ENCODE measurements around the gene FBXO38.

Gene FBXO38

GRCh38 chr5:148378670-148379069 lies 5.1 kb upstream of the FBXO38 start:
- H3K36me3 ChIP-seq, result peaks cover 0 to 22% (median 7%) of the 10 kb centered on the region in 11 experiments; a peak in 12 of 22 replicates
- H3K4me2 ChIP-seq, result no peak overlapping the region
- H3K4me3 ChIP-seq, result peak overlapping the region in 1 of 10 experiments; percentile 3; a peak in 1 of 20 replicates
- no peak overlapping the region for H3K9ac ChIP-seq
- H3K9me3 ChIP-seq (replicated peaks in 1 of 11), result peaks cover 11 to 25% (median 18%) of the 10 kb centered on the region in 11 experiments
- peaks cover 6 to 46% (median 11%) of the 10 kb centered on the region in 10 experiments; a peak in 19 of 20 replicates for H3K4me1 ChIP-seq
- no peaks in the 10 kb centered on the region for H3K27me3 ChIP-seq
- 0 out of 22 replicates have a peak, but pooled peaks of 1 of the 11 experiments have one; percentile 11 for TF ChIP-seq Cebpa-rat (IDR thresholded peaks at IDR 0.05)
- peak overlapping the region in 1 of 11 experiments; percentile 17; a peak in 2 of 22 replicates for H3K27ac ChIP-seq
- no peaks in the 10 kb centered on the region for H4K20me1 ChIP-seq

DNA sequence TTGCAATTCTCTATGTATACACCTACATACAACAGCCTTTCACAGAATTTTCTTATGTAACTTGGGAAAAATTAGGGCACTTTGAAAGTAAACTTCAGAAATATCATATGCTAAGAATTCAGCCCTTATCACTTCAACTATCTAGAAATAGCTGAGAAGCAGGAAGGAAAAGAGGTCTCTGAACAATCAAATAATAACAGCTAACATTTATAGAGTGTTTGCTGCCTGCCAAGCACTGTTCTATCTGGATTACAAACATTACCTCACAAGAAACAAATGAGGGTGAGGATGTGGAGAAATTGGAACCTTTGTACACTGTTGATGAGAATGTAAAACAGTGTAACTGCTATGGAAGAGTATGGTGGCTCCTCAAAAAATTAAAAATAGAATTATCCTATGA lies 4.4 kb upstream of the FBXO38 start:
- no peak for TF ChIP-seq Cebpa-rat (IDR thresholded peaks at IDR 0.05)
- Histone ChIP-seq H3K36me3 (peaks cover 0 to 22% (median 7%) of the 10 kb centered on the region in 11 experiments; a peak in 12 of 22 replicates), H3K4me2 (no peak overlapping the region; a peak in 1 of 22 replicates), H4K20me1 (no peaks in the 10 kb centered on the region), H3K4me3 (no peak overlapping the region), H3K27ac (peak overlapping the region in 3 of 11 experiments; percentile 5 to 17 (median 10); a peak in 2 of 22 replicates), H3K9ac (no peak overlapping the region), H3K27me3 (no peaks in the 10 kb centered on the region), H3K9me3 (replicated peaks in 1 of 11) (peaks cover 11 to 25% (median 18%) of the 10 kb centered on the region in 11 experiments), H3K4me1 (peaks cover 6 to 45% (median 11%) of the 10 kb centered on the region in 10 experiments; a peak in 19 of 20 replicates)

DNA sequence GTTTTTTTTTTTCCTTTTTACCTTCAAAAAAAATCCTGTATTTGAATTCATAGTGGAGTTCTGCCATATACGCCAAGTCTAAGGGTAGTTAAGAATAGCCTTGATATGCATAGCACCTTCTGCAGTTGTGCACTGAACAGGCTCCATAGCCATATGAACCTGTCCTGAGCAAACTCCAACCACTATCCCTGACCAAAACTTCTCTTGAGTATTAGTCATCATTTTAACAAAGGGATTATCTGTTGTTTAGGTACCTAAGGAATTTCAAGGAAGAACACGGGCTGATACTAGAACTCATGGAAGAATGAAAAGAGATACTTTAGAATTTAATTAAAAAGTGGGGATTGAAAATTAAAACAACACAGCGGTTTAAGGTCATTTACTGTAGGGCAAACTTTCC lies 1.9 kb upstream of the FBXO38 start:
- H3K9ac ChIP-seq, result no peak overlapping the region
- TF ChIP-seq Cebpa-rat (IDR thresholded peaks at IDR 0.05), result no peak
- H3K27me3 ChIP-seq, result no peaks in the 10 kb centered on the region
- peaks cover 29 to 61% (median 33%) of the 10 kb centered on the region in 10 experiments for H3K4me1 ChIP-seq
- H3K36me3 ChIP-seq, result peaks cover under 1 to 21% (median 14%) of the 10 kb centered on the region in 11 experiments; a peak in 16 of 22 replicates
- peaks cover 0 to 14% (median 0%) of the 10 kb centered on the region in 11 experiments; a peak in 5 of 22 replicates for H4K20me1 ChIP-seq
- H3K9me3 ChIP-seq (replicated peaks in 1 of 11), result peaks cover 11 to 25% (median 18%) of the 10 kb centered on the region in 11 experiments
- no peak overlapping the region for H3K27ac ChIP-seq
- peak overlapping the region in 3 of 11 experiments; percentile 81 to 99 (median 94); a peak in 7 of 22 replicates for H3K4me2 ChIP-seq
- H3K4me3 ChIP-seq, result peak overlapping the region in 2 of 10 experiments; percentile 5 to 76; a peak in 1 of 20 replicates

- no peak for TF ChIP-seq Cebpa-rat (IDR thresholded peaks at IDR 0.05)
Observed at GRCh38 chr5:148382961-148383360, 797 bp upstream of the FBXO38 start.

GRCh38 chr5:148384380-148384737 lies 601 bp downstream of the FBXO38 start:
- Histone ChIP-seq H3K9ac (peak overlapping the region; percentile 92 to 99 (median 98)), H3K9me3 (replicated peaks in 1 of 11) (peaks cover 0 to 7% (median 2%) of the 10 kb centered on the region in 11 experiments; a peak in 9 of 22 replicates), H4K20me1 (peaks cover 0 to 37% (median 21%) of the 10 kb centered on the region in 11 experiments; a peak in 13 of 22 replicates), H3K4me2 (peak overlapping the region; percentile 78 to 99 (median 94)), H3K36me3 (peaks cover 17 to 36% (median 27%) of the 10 kb centered on the region in 11 experiments; a peak in 19 of 22 replicates), H3K27me3 (no peaks in the 10 kb centered on the region), H3K4me3 (peak overlapping the region; percentile 75 to 92 (median 84)), H3K4me1 (peaks cover 29 to 84% (median 42%) of the 10 kb centered on the region in 10 experiments), H3K27ac (peak overlapping the region; percentile 95 to 100 (median 97))
- no peak for TF ChIP-seq Cebpa-rat (IDR thresholded peaks at IDR 0.05)

More at GRCh38 chr5:148382961-148383360, 797 bp upstream of the FBXO38 start:
- peak overlapping the region; percentile 75 to 92 (median 84) for H3K4me3 ChIP-seq
- H3K36me3 ChIP-seq, result peaks cover 11 to 30% (median 18%) of the 10 kb centered on the region in 11 experiments; a peak in 19 of 22 replicates
- peaks cover 11 to 21% (median 15%) of the 10 kb centered on the region in 11 experiments for H3K9me3 ChIP-seq (replicated peaks in 1 of 11)
- H4K20me1 ChIP-seq, result peaks cover 0 to 23% (median 8%) of the 10 kb centered on the region in 11 experiments; a peak in 9 of 22 replicates
- H3K4me2 ChIP-seq, result peak overlapping the region; percentile 63 to 99 (median 81)
- H3K27me3 ChIP-seq, result no peaks in the 10 kb centered on the region
- H3K9ac ChIP-seq, result peak overlapping the region; percentile 92 to 99 (median 98)
- peaks cover 29 to 71% (median 40%) of the 10 kb centered on the region in 10 experiments for H3K4me1 ChIP-seq
- peak overlapping the region; percentile 95 to 100 (median 97) for H3K27ac ChIP-seq

DNA sequence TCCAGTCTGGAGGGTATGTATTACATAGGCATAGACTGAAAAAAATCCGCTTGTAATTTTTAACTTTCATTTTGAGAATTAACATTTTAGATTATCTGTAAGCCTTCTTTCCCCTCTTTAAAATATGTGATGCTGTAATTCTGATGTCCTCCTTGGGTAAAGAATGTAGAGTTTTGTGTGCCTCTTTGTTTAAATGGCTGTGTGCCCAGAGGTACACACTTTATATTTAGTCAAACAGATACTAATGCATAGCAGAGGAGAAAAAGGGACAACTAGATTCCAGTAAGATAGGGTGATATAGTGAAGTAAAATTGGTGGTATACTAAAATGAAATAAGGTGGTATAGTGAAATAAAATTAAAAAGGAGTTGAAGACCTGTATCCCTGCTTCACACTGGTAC lies 1.3 kb downstream of the FBXO38 start:
- Histone ChIP-seq H3K4me3 (peak overlapping the region; percentile 75 to 92 (median 84); a peak in 17 of 20 replicates), H3K27me3 (no peaks in the 10 kb centered on the region), H3K4me1 (peaks cover 29 to 84% (median 42%) of the 10 kb centered on the region in 10 experiments), H3K4me2 (peak overlapping the region; percentile 78 to 99 (median 94)), H3K36me3 (peaks cover 18 to 43% (median 34%) of the 10 kb centered on the region in 11 experiments; a peak in 20 of 22 replicates), H3K27ac (peak overlapping the region in 10 of 11 experiments; percentile 95 to 100 (median 98); a peak in 21 of 22 replicates), H4K20me1 (peaks cover 0 to 43% (median 28%) of the 10 kb centered on the region in 11 experiments; a peak in 13 of 22 replicates), H3K9me3 (replicated peaks in 1 of 11) (no peaks in the 10 kb centered on the region), H3K9ac (peak overlapping the region; percentile 92 to 99 (median 98); a peak in 21 of 22 replicates)
- TF ChIP-seq Cebpa-rat (IDR thresholded peaks at IDR 0.05), result no peak

DNA sequence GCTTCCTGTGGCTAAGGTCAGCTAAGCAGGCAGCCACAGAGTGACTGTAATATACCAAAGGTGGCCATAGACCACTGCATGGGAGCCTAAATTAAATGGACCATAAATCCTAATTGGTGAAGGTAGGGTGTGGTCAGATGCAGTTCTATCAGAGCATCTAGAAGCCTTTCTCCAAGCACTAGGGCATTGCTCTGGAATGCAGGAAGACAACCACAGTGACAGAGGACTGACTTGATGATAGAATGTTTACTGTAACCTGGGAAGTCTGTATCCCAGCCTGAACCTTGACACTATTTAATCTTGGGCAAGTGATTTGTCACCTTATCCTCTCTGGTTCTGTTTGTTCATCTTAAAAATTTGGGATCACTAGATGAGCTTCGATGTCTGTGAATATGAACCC lies 2.3 kb downstream of the FBXO38 start:
- TF ChIP-seq Cebpa-rat (IDR thresholded peaks at IDR 0.05), result no peak
- Histone ChIP-seq H3K4me1 (peaks cover 29 to 87% (median 42%) of the 10 kb centered on the region in 10 experiments), H3K4me3 (peak overlapping the region in 3 of 10 experiments; percentile 76 to 92 (median 91); a peak in 4 of 20 replicates), H4K20me1 (peaks cover 0 to 53% (median 37%) of the 10 kb centered on the region in 11 experiments; a peak in 15 of 22 replicates), H3K9me3 (replicated peaks in 1 of 11) (no peaks in the 10 kb centered on the region), H3K27me3 (no peaks in the 10 kb centered on the region), H3K4me2 (peak overlapping the region; percentile 78 to 99 (median 94); a peak in 21 of 22 replicates), H3K9ac (peak overlapping the region in 4 of 11 experiments; percentile 96 to 99 (median 98); a peak in 6 of 22 replicates), H3K27ac (peak overlapping the region in 8 of 11 experiments; percentile 95 to 100 (median 98); a peak in 11 of 22 replicates), H3K36me3 (peaks cover 18 to 52% (median 36%) of the 10 kb centered on the region in 11 experiments; a peak in 20 of 22 replicates)

- Histone ChIP-seq H3K4me1 (peaks cover 29 to 87% (median 41%) of the 10 kb centered on the region in 10 experiments), H3K27ac (peak overlapping the region in 1 of 11 experiments; percentile 99; a peak in 2 of 22 replicates)
Observed at GRCh38 chr5:148387325-148387724, 3.6 kb downstream of the FBXO38 start.

More at GRCh38 chr5:148387325-148387724, 3.6 kb downstream of the FBXO38 start:
- Histone ChIP-seq H4K20me1 (peaks cover 0 to 65% (median 47%) of the 10 kb centered on the region in 11 experiments; a peak in 15 of 22 replicates), H3K4me3 (no peak overlapping the region), H3K9ac (no peak overlapping the region), H3K4me2 (peak overlapping the region in 6 of 11 experiments; percentile 8 to 99 (median 86); a peak in 8 of 22 replicates), H3K36me3 (peaks cover 18 to 57% (median 36%) of the 10 kb centered on the region in 11 experiments; a peak in 20 of 22 replicates), H3K27me3 (no peaks in the 10 kb centered on the region), H3K9me3 (replicated peaks in 1 of 11) (no peaks in the 10 kb centered on the region)
- no peak for TF ChIP-seq Cebpa-rat (IDR thresholded peaks at IDR 0.05)

All from BLaER1 treated with 17β-estradiol and CSF1 and Interleukin-3, amounts not matched to agents 10 nM and 100 nM (cell line).